Stimulated activated memory B cell treated with anti-CD40 and anti-IgM and Interleukin-4, amounts not matched to agents 10 μg/mL and 1 μg/mL and 100 μg/mL, for 72 hours (primary cell): Measurements from ENCODE around the gene CHST15.

Experiments
- ATAC-seq: fragments of 150-1000 bp; cut with Tn5 transposase; 2 replicates; pipeline ENCODE4 v1.10.0; 2021
- H3K27ac Mint-ChIP-seq: one replicate; pipeline ENCODE4 v1.8.0; 2022; ENCODE audit warnings: mild to moderate bottlenecking, mixed read lengths
- H3K27me3 Mint-ChIP-seq: one replicate; pipeline ENCODE4 v1.8.0; 2022; ENCODE audit warnings: mixed read lengths
- H3K36me3 Mint-ChIP-seq: one replicate; pipeline ENCODE4 v1.8.0; 2022; ENCODE audit warnings: mixed read lengths
- H3K4me1 Mint-ChIP-seq: one replicate; pipeline ENCODE4 v1.8.0; 2022; ENCODE audit warnings: mixed read lengths
- H3K4me3 Mint-ChIP-seq: one replicate; pipeline ENCODE4 v1.8.0; 2022; ENCODE audit warnings: mild to moderate bottlenecking, moderate library complexity, mixed read lengths
- H3K9me3 Mint-ChIP-seq: one replicate; pipeline ENCODE4 v1.8.0; 2022; ENCODE audit warnings: mixed read lengths

CHST15 gene

GRCh38 chr10:123974406-123974805, 119.0 kb downstream of the CHST15 start:
- Mint-ChIP-seq H3K4me3 (no peak overlapping the region), H3K27me3 (peaks cover 71% of the 10 kb centered on the region), H3K4me1 (peaks cover 8% of the 10 kb centered on the region), H3K27ac (no peak overlapping the region), H3K36me3 (no peaks in the 10 kb centered on the region), H3K9me3 (peaks cover 7% of the 10 kb centered on the region)
- no peak for ATAC-seq

GRCh38 chr10:123972481-123973401, 120.7 kb downstream of the CHST15 start:
- Mint-ChIP-seq H3K27ac (no peak overlapping the region), H3K9me3 (peaks cover 7% of the 10 kb centered on the region), H3K27me3 (peaks cover 79% of the 10 kb centered on the region), H3K4me3 (no peak overlapping the region), H3K36me3 (no peaks in the 10 kb centered on the region), H3K4me1 (peaks cover 8% of the 10 kb centered on the region)
- no peak for ATAC-seq

- no peak overlapping the region for H3K27ac Mint-ChIP-seq
- H3K36me3 Mint-ChIP-seq: no peaks in the 10 kb centered on the region
- peaks cover 8% of the 10 kb centered on the region for H3K4me1 Mint-ChIP-seq
- no peaks in the 10 kb centered on the region for H3K9me3 Mint-ChIP-seq
- ATAC-seq: no peak
- peaks cover 66% of the 10 kb centered on the region for H3K27me3 Mint-ChIP-seq
- H3K4me3 Mint-ChIP-seq: no peak overlapping the region
These were observed 122.5 kb downstream of the CHST15 start for GRCh38 chr10:123970927-123971286.

- peaks cover 68% of the 10 kb centered on the region for H3K27me3 Mint-ChIP-seq
- ATAC-seq: no peak
- no peak overlapping the region for H3K27ac Mint-ChIP-seq
These were observed 123.0 kb downstream of the CHST15 start for GRCh38 chr10:123970207-123970926.

GRCh38 chr10:123967626-123968243, 125.7 kb downstream of the CHST15 start:
- Mint-ChIP-seq H3K27ac (no peak overlapping the region), H3K4me1 (peaks cover 8% of the 10 kb centered on the region), H3K27me3 (peaks cover 70% of the 10 kb centered on the region), H3K9me3 (no peaks in the 10 kb centered on the region), H3K36me3 (no peaks in the 10 kb centered on the region), H3K4me3 (no peak overlapping the region)
- no peak for ATAC-seq

More at GRCh38 chr10:123970207-123970926, 123.0 kb downstream of the CHST15 start:
- Mint-ChIP-seq H3K9me3 (no peaks in the 10 kb centered on the region), H3K36me3 (no peaks in the 10 kb centered on the region), H3K4me1 (peaks cover 8% of the 10 kb centered on the region), H3K4me3 (no peak overlapping the region)

- peaks cover 8% of the 10 kb centered on the region for H3K4me1 Mint-ChIP-seq
- H3K27me3 Mint-ChIP-seq: peaks cover 76% of the 10 kb centered on the region
- no peaks in the 10 kb centered on the region for H3K36me3 Mint-ChIP-seq
- no peak overlapping the region for H3K27ac Mint-ChIP-seq
- H3K4me3 Mint-ChIP-seq: no peak overlapping the region
- H3K9me3 Mint-ChIP-seq: no peaks in the 10 kb centered on the region
- ATAC-seq: no peak
These were observed 126.5 kb downstream of the CHST15 start for GRCh38 chr10:123966896-123967231.

GRCh38 chr10:123965973-123966895, 127.2 kb downstream of the CHST15 start:
- ATAC-seq: no peak
- Mint-ChIP-seq H3K4me3 (no peak overlapping the region), H3K36me3 (no peaks in the 10 kb centered on the region), H3K27ac (no peak overlapping the region), H3K4me1 (peaks cover 2% of the 10 kb centered on the region), H3K27me3 (peaks cover 74% of the 10 kb centered on the region), H3K9me3 (no peaks in the 10 kb centered on the region)

GRCh38 chr10:123964953-123965352, 128.4 kb downstream of the CHST15 start:
- Mint-ChIP-seq H3K9me3 (no peaks in the 10 kb centered on the region), H3K36me3 (no peaks in the 10 kb centered on the region), H3K27ac (no peak overlapping the region), H3K4me3 (no peak overlapping the region), H3K27me3 (peaks cover 61% of the 10 kb centered on the region), H3K4me1 (no peaks in the 10 kb centered on the region)
- no peak for ATAC-seq

- Mint-ChIP-seq H3K4me3 (no peak overlapping the region), H3K9me3 (no peaks in the 10 kb centered on the region)
These were observed 130.5 kb downstream of the CHST15 start for GRCh38 chr10:123962756-123963530.

GRCh38 chr10:123958241-123958640, 135.2 kb downstream of the CHST15 start:
- Mint-ChIP-seq H3K4me3 (no peak overlapping the region), H3K36me3 (no peaks in the 10 kb centered on the region)

More at GRCh38 chr10:123962756-123963530, 130.5 kb downstream of the CHST15 start:
- no peak overlapping the region for H3K27ac Mint-ChIP-seq
- ATAC-seq: no peak
- H3K36me3 Mint-ChIP-seq: no peaks in the 10 kb centered on the region
- H3K4me1 Mint-ChIP-seq: no peaks in the 10 kb centered on the region
- peaks cover 44% of the 10 kb centered on the region for H3K27me3 Mint-ChIP-seq

More at GRCh38 chr10:123958241-123958640, 135.2 kb downstream of the CHST15 start:
- H3K4me1 Mint-ChIP-seq: no peaks in the 10 kb centered on the region
- no peak overlapping the region for H3K27ac Mint-ChIP-seq
- no peaks in the 10 kb centered on the region for H3K9me3 Mint-ChIP-seq
- ATAC-seq: no peak
- H3K27me3 Mint-ChIP-seq: peaks cover 18% of the 10 kb centered on the region
